Peyer's patch (tissue), 4 donors: ENCODE results near the gene ZBTB16. TPM values are rescaled to one million over a fixed set of nuclear protein-coding genes. Genes with fewer than 3 reads are reported as not detected.
A peak's percentile ranks its signal among the peaks of the same experiment; 100 is the strongest.

Source experiments
- DNase-seq, 3 donors: peaks; one replicate each; pipeline ENCODE4 v3.0.0-alpha.2; 2017 to 2019
- H3K27ac ChIP-seq, 4 donors: fragments of 200-600 bp; sonication (generic); one replicate each; pipeline ENCODE4 v1.5.1; 2016 to 2019
- H3K27me3 ChIP-seq, 2 donors: fragments of 200-600 bp; sonication (generic); one replicate each; pipeline ENCODE4 v1.5.1; 2019
- H3K36me3 ChIP-seq, 3 donors: fragments of 200-600 bp; sonication (generic); one replicate each; pipeline ENCODE4 v1.5.1; 2016 to 2019
- H3K4me1 ChIP-seq, 4 donors: fragments of 200-600 bp; sonication (generic); one replicate each; pipeline ENCODE4 v1.5.1; 2016 to 2019
- H3K4me3 ChIP-seq, 4 donors: fragments of 200-600 bp; sonication (generic); 1 replicate in 3 of 4; 2 replicates in 1 of 4; pipeline ENCODE4 v1.5.1; 2016 to 2019; ENCODE audit warnings: mild to moderate bottlenecking in 1 of 4
- H3K9me3 ChIP-seq, 4 donors: fragments of 200-600 bp; sonication (generic); one replicate each; pipeline ENCODE4 v1.5.1; 2016 to 2019; ENCODE audit warnings: mild to moderate bottlenecking in 1 of 4
- POLR2A ChIP-seq, 2 donors: fragments of 450-650 bp; IDR thresholded peaks; one replicate each; pipeline ENCODE4 v1.5.1; 2017; ENCODE audit warnings: antibody characterized with exemption in 2 of 2, mild to moderate bottlenecking in 2 of 2, moderate library complexity in 2 of 2
- total RNA-seq, 4 donors: library from RNA; depleted of rRNA; stranded (reverse); fragments of >200 nt; gene quantifications; one replicate each; pipeline ENCODE4 v1.1.0, GENCODE V29; 2016
- TF ChIP-seq, protein P1 (sequence below), 6 experiments: fragments of 450-650 bp in 4 of 6; fragments of 200-600 bp in 2 of 6; sonication (generic) in 1 of 6; IDR thresholded peaks; one replicate each; pipeline ENCODE4 v1.5.1; 2017 to 2019; ENCODE audit warnings: antibody characterized with exemption in 6 of 6, mild to moderate bottlenecking in 3 of 6, moderate library complexity in 1 of 6

Gene ZBTB16
- total RNA-seq, 4 donors from 2014 or later: 84.8 to 257 (median 155) TPM

GRCh38 chr11:114259124-114259526, 199.6 kb downstream of the ZBTB16 start:
- TF ChIP-seq POLR2A (IDR thresholded peaks at IDR 0.05): peak in 1 of 2 donors; percentile 17
- TF ChIP-seq, protein P1, sequence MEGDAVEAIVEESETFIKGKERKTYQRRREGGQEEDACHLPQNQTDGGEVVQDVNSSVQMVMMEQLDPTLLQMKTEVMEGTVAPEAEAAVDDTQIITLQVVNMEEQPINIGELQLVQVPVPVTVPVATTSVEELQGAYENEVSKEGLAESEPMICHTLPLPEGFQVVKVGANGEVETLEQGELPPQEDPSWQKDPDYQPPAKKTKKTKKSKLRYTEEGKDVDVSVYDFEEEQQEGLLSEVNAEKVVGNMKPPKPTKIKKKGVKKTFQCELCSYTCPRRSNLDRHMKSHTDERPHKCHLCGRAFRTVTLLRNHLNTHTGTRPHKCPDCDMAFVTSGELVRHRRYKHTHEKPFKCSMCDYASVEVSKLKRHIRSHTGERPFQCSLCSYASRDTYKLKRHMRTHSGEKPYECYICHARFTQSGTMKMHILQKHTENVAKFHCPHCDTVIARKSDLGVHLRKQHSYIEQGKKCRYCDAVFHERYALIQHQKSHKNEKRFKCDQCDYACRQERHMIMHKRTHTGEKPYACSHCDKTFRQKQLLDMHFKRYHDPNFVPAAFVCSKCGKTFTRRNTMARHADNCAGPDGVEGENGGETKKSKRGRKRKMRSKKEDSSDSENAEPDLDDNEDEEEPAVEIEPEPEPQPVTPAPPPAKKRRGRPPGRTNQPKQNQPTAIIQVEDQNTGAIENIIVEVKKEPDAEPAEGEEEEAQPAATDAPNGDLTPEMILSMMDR (IDR thresholded peaks at IDR 0.05): no peak
- H3K27ac ChIP-seq: peak overlapping the region in 3 of 4 donors; percentile 50 to 69 (median 52)
- DNase-seq: peak in 2 of 3 donors; percentile 65 to 77
- no peak overlapping the region for H3K4me3 ChIP-seq
- peaks cover 0 to 31% (median 6%) of the 10 kb centered on the region in 4 donors for H3K4me1 ChIP-seq
- peaks cover 0 to 8% (median 0%) of the 10 kb centered on the region in 3 donors for H3K36me3 ChIP-seq
- H3K27me3 ChIP-seq: no peaks in the 10 kb centered on the region
- H3K9me3 ChIP-seq: no peaks in the 10 kb centered on the region

DNA sequence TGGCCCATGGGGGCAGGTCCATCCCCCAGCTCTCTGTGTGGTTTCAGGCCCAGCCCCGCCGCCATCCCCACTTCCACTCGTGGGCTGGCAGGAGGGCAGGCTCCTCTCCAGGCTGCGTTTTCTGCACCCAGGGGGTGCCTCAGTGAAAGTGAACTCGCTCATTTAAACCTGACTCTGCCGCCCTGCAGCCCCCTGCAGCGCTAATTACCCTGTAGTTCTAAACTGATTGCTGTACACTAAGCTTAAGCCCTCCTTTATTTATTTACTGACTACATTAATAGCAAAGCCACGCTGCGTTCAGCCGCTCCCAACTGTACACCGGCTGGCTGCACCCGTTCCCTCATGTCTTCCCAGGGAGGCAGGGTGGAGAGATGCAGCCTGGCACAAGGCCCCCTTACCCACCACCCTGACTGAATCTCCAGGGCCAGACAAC, 200.1 kb downstream of the ZBTB16 start:
- H3K9me3 ChIP-seq: no peaks in the 10 kb centered on the region
- no peaks in the 10 kb centered on the region for H3K27me3 ChIP-seq
- TF ChIP-seq, protein P1 (IDR thresholded peaks at IDR 0.05): no peak
- TF ChIP-seq POLR2A (IDR thresholded peaks at IDR 0.05): no peak
- peaks cover 0 to 31% (median 6%) of the 10 kb centered on the region in 4 donors for H3K4me1 ChIP-seq
- H3K4me3 ChIP-seq: no peak overlapping the region
- DNase-seq: peak in 1 of 3 donors; percentile 24
- peak overlapping the region in 3 of 4 donors; percentile 2 to 69 (median 50) for H3K27ac ChIP-seq
- peaks cover 0 to 8% (median 0%) of the 10 kb centered on the region in 3 donors for H3K36me3 ChIP-seq

DNA sequence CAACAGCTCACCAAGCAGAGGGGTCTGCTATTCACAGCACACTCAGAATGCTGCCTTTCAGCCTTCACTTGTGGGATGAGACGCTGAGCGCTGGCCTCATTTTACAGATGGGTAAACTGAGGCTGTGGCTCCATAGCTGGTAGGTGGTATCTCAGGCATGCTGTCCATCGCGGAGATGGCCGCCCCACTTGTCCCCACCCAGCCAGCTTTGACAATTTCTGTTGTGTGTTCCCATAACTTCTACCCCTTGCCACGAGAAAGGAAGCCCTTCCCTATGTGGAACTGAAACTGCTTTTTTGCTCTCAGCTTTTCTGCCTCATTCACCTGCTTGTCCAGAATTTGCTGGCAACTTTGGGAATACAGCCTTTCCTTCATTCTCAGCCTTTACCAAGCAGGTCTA, 200.6 kb downstream of the ZBTB16 start:
- no peaks in the 10 kb centered on the region for H3K9me3 ChIP-seq
- no peak for DNase-seq
- peaks cover 0 to 8% (median 0%) of the 10 kb centered on the region in 3 donors for H3K36me3 ChIP-seq
- H3K4me1 ChIP-seq: peaks cover 0 to 31% (median 6%) of the 10 kb centered on the region in 4 donors
- H3K4me3 ChIP-seq: no peak overlapping the region
- peak overlapping the region; percentile 2 to 69 (median 18) for H3K27ac ChIP-seq
- TF ChIP-seq, protein P1 (IDR thresholded peaks at IDR 0.05): no peak
- TF ChIP-seq POLR2A (IDR thresholded peaks at IDR 0.05): no peak
- no peaks in the 10 kb centered on the region for H3K27me3 ChIP-seq

DNA sequence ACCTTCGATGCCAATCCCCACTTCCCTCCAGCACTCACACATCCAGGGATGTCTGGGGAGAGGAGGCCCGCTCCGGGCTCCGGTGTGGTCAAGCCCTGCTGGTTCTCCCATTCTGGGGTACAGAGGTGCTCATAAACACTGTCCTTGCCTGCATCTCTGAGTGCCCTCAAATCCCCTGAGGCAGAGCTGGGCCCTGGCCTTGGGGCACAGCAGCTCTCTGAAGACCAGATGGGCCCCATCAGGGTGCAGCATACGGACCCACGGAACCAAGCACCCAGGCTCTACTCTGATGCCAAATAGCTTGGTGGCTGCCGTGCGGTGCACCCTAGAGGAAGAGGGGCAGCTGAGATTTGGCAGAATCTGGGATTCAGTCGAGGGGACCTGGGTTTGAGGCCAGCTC, 201.0 kb downstream of the ZBTB16 start:
- Histone ChIP-seq H3K36me3 (peaks cover 0 to 8% (median 0%) of the 10 kb centered on the region in 3 donors), H3K27ac (peak overlapping the region; percentile 2 to 69 (median 18)), H3K4me1 (peaks cover 0 to 31% (median 6%) of the 10 kb centered on the region in 4 donors), H3K27me3 (no peaks in the 10 kb centered on the region), H3K4me3 (no peak overlapping the region), H3K9me3 (no peaks in the 10 kb centered on the region)
- no peak for TF ChIP-seq POLR2A (IDR thresholded peaks at IDR 0.05)
- TF ChIP-seq, protein P1 (IDR thresholded peaks at IDR 0.05): no peak
- DNase-seq: peak in 1 of 3 donors; percentile 54

DNA sequence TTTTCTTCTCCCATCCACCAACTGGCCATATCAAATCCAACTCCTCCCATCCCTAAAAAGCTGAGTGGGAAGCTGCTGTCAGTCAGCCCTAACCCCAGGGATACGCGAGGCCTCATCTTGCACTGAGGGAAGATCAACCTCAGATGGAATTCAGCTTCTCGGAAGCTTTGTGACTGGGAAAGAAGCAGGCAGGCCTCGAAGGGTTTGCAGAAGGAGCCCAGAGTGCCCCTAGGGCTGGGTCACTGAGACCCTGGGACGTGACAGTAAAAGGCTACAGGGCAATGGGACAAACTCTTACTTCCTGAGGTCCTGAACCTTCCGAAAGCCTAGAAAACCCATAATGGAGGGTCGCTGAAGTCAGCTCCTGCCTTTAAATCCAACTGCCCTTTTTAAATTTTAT, 202.3 kb downstream of the ZBTB16 start:
- H3K27ac ChIP-seq: no peak overlapping the region
- TF ChIP-seq POLR2A (IDR thresholded peaks at IDR 0.05): no peak
- TF ChIP-seq, protein P1 (IDR thresholded peaks at IDR 0.05): no peak
- H3K36me3 ChIP-seq: no peaks in the 10 kb centered on the region
- no peak for DNase-seq
- peaks cover 0 to 30% (median 6%) of the 10 kb centered on the region in 4 donors for H3K4me1 ChIP-seq
- no peaks in the 10 kb centered on the region for H3K9me3 ChIP-seq
- no peaks in the 10 kb centered on the region for H3K27me3 ChIP-seq
- no peak overlapping the region for H3K4me3 ChIP-seq
